Uterus (tissue), 2 donors: Measurements from ENCODE around the gene FAM13C.

Source experiments
- POLR2A ChIP-seq, 2 donors: fragments of 450-650 bp; IDR thresholded peaks; one replicate each; pipeline ENCODE4 v1.6.1; 2016; ENCODE audit warnings: antibody characterized with exemption in 2 of 2, mild to moderate bottlenecking in 1 of 2, moderate library complexity in 1 of 2
- TF ChIP-seq, protein P1 (sequence below), 4 experiments: fragments of 200-600 bp in 2 of 4; fragments of 450-650 bp in 2 of 4; sonication (generic) in 2 of 4; IDR thresholded peaks; one replicate each; pipeline ENCODE4 v1.5.1; 2016 to 2019; ENCODE audit warnings: antibody characterized with exemption in 4 of 4, mild to moderate bottlenecking in 2 of 4, moderate library complexity in 1 of 4

DNA sequence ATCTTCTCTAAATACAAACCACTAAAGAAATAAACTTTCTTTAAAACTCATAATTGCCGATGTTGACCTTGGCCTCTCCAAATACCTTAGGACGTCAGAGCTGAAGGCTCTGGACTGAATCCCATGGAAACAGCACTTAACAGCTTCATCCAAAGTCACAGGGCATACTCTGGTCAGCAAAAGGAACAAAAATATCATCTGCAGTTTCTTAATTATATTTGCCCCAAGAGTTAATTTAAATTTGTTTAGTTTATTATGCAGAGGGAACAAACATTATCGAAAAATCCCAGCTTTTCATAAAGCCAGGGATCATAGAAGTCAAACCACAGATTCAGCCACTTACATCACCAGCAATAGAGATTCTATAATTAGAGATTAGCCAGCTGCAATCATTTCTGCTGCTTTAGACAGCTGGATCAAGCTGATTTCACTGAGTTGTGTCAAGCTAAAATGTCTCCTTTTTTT lies 20.5 kb upstream of the FAM13C start:
- TF ChIP-seq, protein P1, sequence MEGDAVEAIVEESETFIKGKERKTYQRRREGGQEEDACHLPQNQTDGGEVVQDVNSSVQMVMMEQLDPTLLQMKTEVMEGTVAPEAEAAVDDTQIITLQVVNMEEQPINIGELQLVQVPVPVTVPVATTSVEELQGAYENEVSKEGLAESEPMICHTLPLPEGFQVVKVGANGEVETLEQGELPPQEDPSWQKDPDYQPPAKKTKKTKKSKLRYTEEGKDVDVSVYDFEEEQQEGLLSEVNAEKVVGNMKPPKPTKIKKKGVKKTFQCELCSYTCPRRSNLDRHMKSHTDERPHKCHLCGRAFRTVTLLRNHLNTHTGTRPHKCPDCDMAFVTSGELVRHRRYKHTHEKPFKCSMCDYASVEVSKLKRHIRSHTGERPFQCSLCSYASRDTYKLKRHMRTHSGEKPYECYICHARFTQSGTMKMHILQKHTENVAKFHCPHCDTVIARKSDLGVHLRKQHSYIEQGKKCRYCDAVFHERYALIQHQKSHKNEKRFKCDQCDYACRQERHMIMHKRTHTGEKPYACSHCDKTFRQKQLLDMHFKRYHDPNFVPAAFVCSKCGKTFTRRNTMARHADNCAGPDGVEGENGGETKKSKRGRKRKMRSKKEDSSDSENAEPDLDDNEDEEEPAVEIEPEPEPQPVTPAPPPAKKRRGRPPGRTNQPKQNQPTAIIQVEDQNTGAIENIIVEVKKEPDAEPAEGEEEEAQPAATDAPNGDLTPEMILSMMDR (IDR thresholded peaks at IDR 0.05) = no peak
- TF ChIP-seq POLR2A (IDR thresholded peaks at IDR 0.05) = no peak
